K562 (cell line): ENCODE results near the gene LYRM1. TPM values are rescaled to one million over a fixed set of nuclear protein-coding genes. Genes with fewer than 3 reads are reported as not detected.

Experiments used
- BRD9 ChIP-seq: fragments of 450-650 bp; IDR thresholded peaks from 2 replicates; pipeline ENCODE4 v1.6.1; 2018; ENCODE audit warnings: low read depth; ENCODE audit not compliant: partially characterized antibody
- ESRRB ChIP-seq: fragments of 250-450 bp; sonication (Bioruptor Pico); IDR thresholded peaks from 2 replicates; pipeline ENCODE4 v1.5.0; 2020; ENCODE audit warnings: mild to moderate bottlenecking, moderate library complexity, borderline replicate concordance
- NFRKB ChIP-seq: fragments of 450-650 bp; IDR thresholded peaks from 2 replicates; pipeline ENCODE4 v1.6.1; 2016; ENCODE audit warnings: low read depth
- NR2C2 ChIP-seq, 2 experiments: fragments of 200-800 bp in 1 of 2; sonication (Bioruptor generic) in 1 of 2; sonication (generic) in 1 of 2; formaldehyde crosslinking in 1 of 2; IDR thresholded peaks; 2 replicates each; pipeline versions ENCODE4 v1.6.1 to v1.8.0; 2016 to 2022; ENCODE audit warnings: mild to moderate bottlenecking in 1 of 2, missing compliant biosample characterization in 1 of 2, missing genetic modification characterization in 1 of 2, missing genetic modification reagents in 1 of 2
- PML ChIP-seq: IDR thresholded peaks from 2 replicates; pipeline ENCODE4 v1.6.1; 2012; ENCODE audit warnings: low read length, inconsistent platforms
- TAF1 ChIP-seq: IDR thresholded peaks from 2 replicates; pipeline ENCODE4 v1.6.1; 2011; ENCODE audit warnings: mild to moderate bottlenecking, low read length, moderate library complexity; ENCODE audit not compliant: insufficient read depth, control insufficient read depth, severe bottlenecking; ENCODE audit errors: extremely low read depth
- TARDBP ChIP-seq: fragments of 450-650 bp; IDR thresholded peaks from 2 replicates; pipeline ENCODE4 v1.6.1; 2016
- YY1 ChIP-seq, 3 experiments: IDR thresholded peaks; 2 replicates each; pipeline ENCODE4 v1.6.1; 2011; ENCODE audit warnings: low read length in 2 of 3, mild to moderate bottlenecking in 2 of 3, moderate library complexity in 2 of 3, borderline replicate concordance in 1 of 3, control low read depth in 1 of 3, low read depth in 1 of 3; ENCODE audit not compliant: insufficient read depth in 3 of 3, insufficient replicate concordance in 2 of 3, control insufficient read depth in 1 of 3, insufficient read length in 1 of 3; ENCODE audit errors: extremely low read depth in 1 of 3
- ZNF324 ChIP-seq: fragments of 250-450 bp; sonication (Bioruptor Pico); IDR thresholded peaks from 2 replicates; pipeline ENCODE4 v1.4.0; 2020; ENCODE audit warnings: mild to moderate bottlenecking
- ZNF436 ChIP-seq: fragments of 250-450, 450-650 bp; sonication (Bioruptor Pico); formaldehyde crosslinking; IDR thresholded peaks from 2 replicates; pipeline ENCODE4 v1.7.0; 2020; ENCODE audit warnings: mild to moderate bottlenecking
- ZNF444 ChIP-seq: fragments of 250-450 bp; sonication (Bioruptor Pico); IDR thresholded peaks from 2 replicates; pipeline ENCODE4 v1.4.0; 2020; ENCODE audit warnings: mild to moderate bottlenecking, moderate library complexity
- ZNF707 ChIP-seq: fragments of 250-450 bp; sonication (Bioruptor Pico); conservative IDR thresholded peaks from 2 replicates; pipeline ENCODE4 v1.8.0; 2022; ENCODE audit warnings: inconsistent platforms, mild to moderate bottlenecking, moderate library complexity
- ZNF766 ChIP-seq: fragments of 200-800 bp; sonication (Bioruptor generic); conservative IDR thresholded peaks from 2 replicates; pipeline ENCODE4 v1.6.1; 2016; ENCODE audit warnings: missing genetic modification characterization, missing compliant biosample characterization
- polyA plus RNA-seq, 8 experiments: library from polyadenylated mRNA; depleted of rRNA in 4 of 8; stranded (reverse) in 5 of 8; unstranded in 3 of 8; fragments of >200 nt; fragmentation: Nextera tagmentation in 2 of 8; fragmentation: Illumina TruSeq in 1 of 8; extraction: Ambion mirVana in 2 of 8; extraction: Trizol in 1 of 8; gene quantifications; 2 replicates each; pipeline versions ENCODE4 v1.2.1 to v1.2.3, GENCODE V29; 2011 to 2014; ENCODE audit warnings: inconsistent platforms in 1 of 8, missing spikeins in 1 of 8
- total RNA-seq, 7 experiments: library from RNA; depleted of rRNA in 6 of 7; stranded (reverse); fragments of >200 nt in 6 of 7; fragmentation: Illumina TruSeq in 2 of 7; extraction: Trizol in 2 of 7; gene quantifications; 2 replicates each; pipeline versions ENCODE4 v1.2.1 to v1.2.3, GENCODE V29; 2011 to 2021; ENCODE audit warnings: low replicate concordance in 1 of 7
- TF ChIP-seq, protein P1 (sequence below): fragments of 450-650 bp; IDR thresholded peaks from 2 replicates; pipeline ENCODE4 v1.7.1; 2018; ENCODE audit warnings: mild to moderate bottlenecking, low read depth; ENCODE audit not compliant: partially characterized antibody
- TF ChIP-seq, protein P2 (sequence below): IDR thresholded peaks from 3 replicates; pipeline ENCODE4 v1.6.1; 2011; ENCODE audit warnings: borderline replicate concordance, mild to moderate bottlenecking; ENCODE audit not compliant: insufficient read length, insufficient read depth
- TF ChIP-seq, protein P3 (sequence below): sonication (generic); formaldehyde crosslinking; IDR thresholded peaks from 2 replicates; pipeline ENCODE4 v1.8.0; 2022; ENCODE audit warnings: mild to moderate bottlenecking, missing genetic modification reagents
- TF ChIP-seq, protein P4 (sequence below): fragments of 200-800 bp; sonication (Bioruptor generic); IDR thresholded peaks from 2 replicates; pipeline ENCODE4 v1.6.1; 2017; ENCODE audit warnings: missing genetic modification characterization, missing compliant biosample characterization
- TF ChIP-seq, protein P5 (sequence below): fragments of 250-450 bp; sonication (Bioruptor Pico); IDR thresholded peaks from 2 replicates; pipeline ENCODE4 v1.5.1; 2021; ENCODE audit warnings: mild to moderate bottlenecking

LYRM1 gene
- total and polyA plus RNA-seq, 9 of the 15 experiments (the other 6 are each of a cell fraction or from before 2014, with no cell fraction given): 17.5 to 44.1 (median 32.7) TPM

DNA sequence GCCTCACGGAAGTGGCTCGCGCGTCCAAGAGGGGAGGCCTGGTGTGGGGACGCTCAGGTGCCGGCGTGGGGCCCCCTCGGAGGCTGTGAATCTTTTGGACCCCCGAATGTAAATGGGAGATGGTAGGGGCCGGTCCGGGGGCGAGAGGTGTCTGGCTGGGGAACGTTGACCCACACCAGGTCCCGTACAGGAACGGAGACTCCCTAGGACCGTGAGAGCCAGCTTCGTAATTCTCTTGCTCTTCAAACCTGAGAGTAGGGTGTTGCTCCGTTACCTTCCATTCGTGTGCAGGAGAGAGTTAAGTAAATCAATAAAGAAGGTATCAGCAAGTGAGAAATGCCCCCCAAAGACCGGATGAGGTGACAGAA lies 481 bp downstream of the LYRM1 start (continued):
- TF ChIP-seq NR2C2 (CRISPR knock-in tag; IDR thresholded peaks at IDR 0.05): peak; percentile 49; the same call in 1 of the 2 replicates
- peak; percentile 73 for TF ChIP-seq NR2C2 (tag; IDR thresholded peaks at IDR 0.05)
- TF ChIP-seq TARDBP: 0 out of 2 replicates have a peak, but pooled peaks have one; percentile 61
- TF ChIP-seq ZNF324 (CRISPR knock-in tag): no peak
- TF ChIP-seq ZNF444: no peak
- TF ChIP-seq, protein P1, sequence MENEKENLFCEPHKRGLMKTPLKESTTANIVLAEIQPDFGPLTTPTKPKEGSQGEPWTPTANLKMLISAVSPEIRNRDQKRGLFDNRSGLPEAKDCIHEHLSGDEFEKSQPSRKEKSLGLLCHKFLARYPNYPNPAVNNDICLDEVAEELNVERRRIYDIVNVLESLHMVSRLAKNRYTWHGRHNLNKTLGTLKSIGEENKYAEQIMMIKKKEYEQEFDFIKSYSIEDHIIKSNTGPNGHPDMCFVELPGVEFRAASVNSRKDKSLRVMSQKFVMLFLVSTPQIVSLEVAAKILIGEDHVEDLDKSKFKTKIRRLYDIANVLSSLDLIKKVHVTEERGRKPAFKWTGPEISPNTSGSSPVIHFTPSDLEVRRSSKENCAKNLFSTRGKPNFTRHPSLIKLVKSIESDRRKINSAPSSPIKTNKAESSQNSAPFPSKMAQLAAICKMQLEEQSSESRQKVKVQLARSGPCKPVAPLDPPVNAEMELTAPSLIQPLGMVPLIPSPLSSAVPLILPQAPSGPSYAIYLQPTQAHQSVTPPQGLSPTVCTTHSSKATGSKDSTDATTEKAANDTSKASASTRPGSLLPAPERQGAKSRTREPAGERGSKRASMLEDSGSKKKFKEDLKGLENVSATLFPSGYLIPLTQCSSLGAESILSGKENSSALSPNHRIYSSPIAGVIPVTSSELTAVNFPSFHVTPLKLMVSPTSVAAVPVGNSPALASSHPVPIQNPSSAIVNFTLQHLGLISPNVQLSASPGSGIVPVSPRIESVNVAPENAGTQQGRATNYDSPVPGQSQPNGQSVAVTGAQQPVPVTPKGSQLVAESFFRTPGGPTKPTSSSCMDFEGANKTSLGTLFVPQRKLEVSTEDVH: peak; percentile 13
- TF ChIP-seq BRD9: no peak
- TF ChIP-seq NFRKB: 0 out of 2 replicates have a peak, but pooled peaks have one; percentile 15
- TF ChIP-seq, protein P2, sequence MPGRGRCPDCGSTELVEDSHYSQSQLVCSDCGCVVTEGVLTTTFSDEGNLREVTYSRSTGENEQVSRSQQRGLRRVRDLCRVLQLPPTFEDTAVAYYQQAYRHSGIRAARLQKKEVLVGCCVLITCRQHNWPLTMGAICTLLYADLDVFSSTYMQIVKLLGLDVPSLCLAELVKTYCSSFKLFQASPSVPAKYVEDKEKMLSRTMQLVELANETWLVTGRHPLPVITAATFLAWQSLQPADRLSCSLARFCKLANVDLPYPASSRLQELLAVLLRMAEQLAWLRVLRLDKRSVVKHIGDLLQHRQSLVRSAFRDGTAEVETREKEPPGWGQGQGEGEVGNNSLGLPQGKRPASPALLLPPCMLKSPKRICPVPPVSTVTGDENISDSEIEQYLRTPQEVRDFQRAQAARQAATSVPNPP: no peak
- TF ChIP-seq, protein P3, sequence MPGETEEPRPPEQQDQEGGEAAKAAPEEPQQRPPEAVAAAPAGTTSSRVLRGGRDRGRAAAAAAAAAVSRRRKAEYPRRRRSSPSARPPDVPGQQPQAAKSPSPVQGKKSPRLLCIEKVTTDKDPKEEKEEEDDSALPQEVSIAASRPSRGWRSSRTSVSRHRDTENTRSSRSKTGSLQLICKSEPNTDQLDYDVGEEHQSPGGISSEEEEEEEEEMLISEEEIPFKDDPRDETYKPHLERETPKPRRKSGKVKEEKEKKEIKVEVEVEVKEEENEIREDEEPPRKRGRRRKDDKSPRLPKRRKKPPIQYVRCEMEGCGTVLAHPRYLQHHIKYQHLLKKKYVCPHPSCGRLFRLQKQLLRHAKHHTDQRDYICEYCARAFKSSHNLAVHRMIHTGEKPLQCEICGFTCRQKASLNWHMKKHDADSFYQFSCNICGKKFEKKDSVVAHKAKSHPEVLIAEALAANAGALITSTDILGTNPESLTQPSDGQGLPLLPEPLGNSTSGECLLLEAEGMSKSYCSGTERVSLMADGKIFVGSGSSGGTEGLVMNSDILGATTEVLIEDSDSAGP (CRISPR knock-in tag): no peak
- TF ChIP-seq, protein P4, sequence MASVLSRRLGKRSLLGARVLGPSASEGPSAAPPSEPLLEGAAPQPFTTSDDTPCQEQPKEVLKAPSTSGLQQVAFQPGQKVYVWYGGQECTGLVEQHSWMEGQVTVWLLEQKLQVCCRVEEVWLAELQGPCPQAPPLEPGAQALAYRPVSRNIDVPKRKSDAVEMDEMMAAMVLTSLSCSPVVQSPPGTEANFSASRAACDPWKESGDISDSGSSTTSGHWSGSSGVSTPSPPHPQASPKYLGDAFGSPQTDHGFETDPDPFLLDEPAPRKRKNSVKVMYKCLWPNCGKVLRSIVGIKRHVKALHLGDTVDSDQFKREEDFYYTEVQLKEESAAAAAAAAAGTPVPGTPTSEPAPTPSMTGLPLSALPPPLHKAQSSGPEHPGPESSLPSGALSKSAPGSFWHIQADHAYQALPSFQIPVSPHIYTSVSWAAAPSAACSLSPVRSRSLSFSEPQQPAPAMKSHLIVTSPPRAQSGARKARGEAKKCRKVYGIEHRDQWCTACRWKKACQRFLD (CRISPR knock-in tag): peak; percentile 55; the same call in 1 of the 2 replicates
- TF ChIP-seq ZNF436 (CRISPR knock-in tag): no peak
- no peak for TF ChIP-seq ZNF707
- TF ChIP-seq TAF1: peak; percentile 47
- TF ChIP-seq ZNF766 (CRISPR knock-in tag): 0 out of 2 replicates have a peak, but pooled peaks have one; percentile 5
- peak; percentile 50; the same call in 1 of the 2 replicates for TF ChIP-seq PML
- peak in 1 of 3 experiments; percentile 2 for TF ChIP-seq YY1 (IDR thresholded peaks at IDR 0.05; ENCODE audit: borderline replicate concordance in 1 of 3, control insufficient read depth in 1 of 3, extremely low read depth in 1 of 3, insufficient read depth in 3 of 3, insufficient read length in 1 of 3, insufficient replicate concordance in 2 of 3, low read depth in 1 of 3, low read length in 2 of 3)
- TF ChIP-seq, protein P5, sequence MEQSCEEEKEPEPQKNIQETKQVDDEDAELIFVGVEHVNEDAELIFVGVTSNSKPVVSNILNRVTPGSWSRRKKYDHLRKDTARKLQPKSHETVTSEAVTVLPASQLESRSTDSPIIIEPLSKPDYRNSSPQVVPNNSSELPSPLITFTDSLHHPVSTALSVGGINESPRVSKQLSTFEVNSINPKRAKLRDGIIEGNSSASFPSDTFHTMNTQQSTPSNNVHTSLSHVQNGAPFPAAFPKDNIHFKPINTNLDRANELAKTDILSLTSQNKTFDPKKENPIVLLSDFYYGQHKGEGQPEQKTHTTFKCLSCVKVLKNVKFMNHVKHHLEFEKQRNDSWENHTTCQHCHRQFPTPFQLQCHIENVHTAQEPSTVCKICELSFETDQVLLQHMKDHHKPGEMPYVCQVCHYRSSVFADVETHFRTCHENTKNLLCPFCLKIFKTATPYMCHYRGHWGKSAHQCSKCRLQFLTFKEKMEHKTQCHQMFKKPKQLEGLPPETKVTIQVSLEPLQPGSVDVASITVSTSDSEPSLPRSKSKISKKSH (CRISPR knock-in tag): no peak
- TF ChIP-seq ESRRB (CRISPR knock-in tag): peak; percentile 55; the same call in 1 of the 2 replicates
